Astrocyte (in vitro differentiated cells and primary cell): ENCODE measurements around the gene LY86.

ENCODE experiments used
- EZH2 ChIP-seq: IDR thresholded peaks from 2 replicates; pipeline ENCODE4 v1.6.1; 2012; ENCODE audit warnings: mild to moderate bottlenecking, low read length, inconsistent platforms; ENCODE audit not compliant: insufficient read depth
- TF ChIP-seq, protein P1 (sequence below): IDR thresholded peaks from 2 replicates; pipeline ENCODE4 v1.5.1; 2011; ENCODE audit warnings: low read depth, mild to moderate bottlenecking, inconsistent platforms, low read length, moderate library complexity; ENCODE audit not compliant: insufficient read depth

DNA sequence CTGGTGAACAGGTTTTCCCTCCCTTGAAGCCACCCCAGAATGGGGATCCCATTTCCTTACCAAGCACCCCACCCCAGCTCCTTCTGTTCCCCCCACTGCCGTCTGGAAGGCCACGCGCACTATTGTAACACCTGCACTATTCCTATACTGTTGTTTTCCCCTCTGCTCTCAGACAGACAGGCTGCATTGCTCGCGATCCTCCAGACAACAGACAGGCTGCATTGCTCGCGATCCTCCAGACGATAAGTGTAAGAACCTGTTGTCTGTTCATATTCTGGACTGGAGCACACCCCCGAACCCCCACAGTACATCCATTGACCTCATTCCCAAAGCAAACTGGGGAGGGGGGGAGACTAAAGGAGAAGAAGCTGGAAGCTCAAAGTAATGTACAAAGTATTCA, 72.7 kb downstream of the LY86 start:
- TF ChIP-seq, protein P1, sequence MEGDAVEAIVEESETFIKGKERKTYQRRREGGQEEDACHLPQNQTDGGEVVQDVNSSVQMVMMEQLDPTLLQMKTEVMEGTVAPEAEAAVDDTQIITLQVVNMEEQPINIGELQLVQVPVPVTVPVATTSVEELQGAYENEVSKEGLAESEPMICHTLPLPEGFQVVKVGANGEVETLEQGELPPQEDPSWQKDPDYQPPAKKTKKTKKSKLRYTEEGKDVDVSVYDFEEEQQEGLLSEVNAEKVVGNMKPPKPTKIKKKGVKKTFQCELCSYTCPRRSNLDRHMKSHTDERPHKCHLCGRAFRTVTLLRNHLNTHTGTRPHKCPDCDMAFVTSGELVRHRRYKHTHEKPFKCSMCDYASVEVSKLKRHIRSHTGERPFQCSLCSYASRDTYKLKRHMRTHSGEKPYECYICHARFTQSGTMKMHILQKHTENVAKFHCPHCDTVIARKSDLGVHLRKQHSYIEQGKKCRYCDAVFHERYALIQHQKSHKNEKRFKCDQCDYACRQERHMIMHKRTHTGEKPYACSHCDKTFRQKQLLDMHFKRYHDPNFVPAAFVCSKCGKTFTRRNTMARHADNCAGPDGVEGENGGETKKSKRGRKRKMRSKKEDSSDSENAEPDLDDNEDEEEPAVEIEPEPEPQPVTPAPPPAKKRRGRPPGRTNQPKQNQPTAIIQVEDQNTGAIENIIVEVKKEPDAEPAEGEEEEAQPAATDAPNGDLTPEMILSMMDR, result no peak
- no peak for TF ChIP-seq EZH2
